GM12878 (cell line): ENCODE measurements around the gene SUFU. TPM values are rescaled to one million over a fixed set of nuclear protein-coding genes. Genes with fewer than 3 reads are reported as not detected.
A peak's percentile ranks its signal among the peaks of the same experiment; 100 is the strongest.

ENCODE experiments used
- ATF2 ChIP-seq: IDR thresholded peaks from 2 replicates; pipeline ENCODE4 v1.6.1; 2012; ENCODE audit warnings: low read length, inconsistent platforms
- CEBPB ChIP-seq, 2 experiments: fragments of 150-350 bp in 1 of 2; IDR thresholded peaks; 2 replicates each; pipeline ENCODE4 v1.6.1; 2012 to 2014; ENCODE audit warnings: low read depth in 2 of 2, low read length in 2 of 2, borderline replicate concordance in 1 of 2, inconsistent platforms in 1 of 2
- CHD1 ChIP-seq: IDR thresholded peaks from 2 replicates; pipeline ENCODE4 v1.6.1; 2012; ENCODE audit warnings: low read depth, low read length, improper control_type of control experiment
- CUX1 ChIP-seq: IDR thresholded peaks from 2 replicates; pipeline ENCODE4 v1.6.1; 2012; ENCODE audit warnings: improper control_type of control experiment, low read depth, low read length; ENCODE audit not compliant: insufficient replicate concordance
- EGR1 ChIP-seq, 2 experiments: IDR thresholded peaks; 1 replicate in 1 of 2; 2 replicates in 1 of 2; pipeline ENCODE4 v1.6.1; 2011 to 2012; ENCODE audit warnings: low read depth in 2 of 2, low read length in 2 of 2, borderline replicate concordance in 1 of 2, mild to moderate bottlenecking in 1 of 2, moderate library complexity in 1 of 2
- GABPA ChIP-seq: IDR thresholded peaks from 2 replicates; pipeline ENCODE4 v1.6.1; 2014; ENCODE audit warnings: antibody characterized with exemption, low read depth, mild to moderate bottlenecking, inconsistent platforms
- HDAC6 ChIP-seq: fragments of 200-600 bp; sonication (generic); IDR thresholded peaks from one replicate; pipeline ENCODE4 v1.8.0; 2017; ENCODE audit warnings: antibody characterized with exemption; ENCODE audit not compliant: unreplicated experiment
- IKZF1 ChIP-seq: fragments of 450-650 bp; conservative IDR thresholded peaks from 2 replicates; pipeline ENCODE4 v1.6.1; 2017; ENCODE audit warnings: antibody characterized with exemption, mild to moderate bottlenecking
- JUNB ChIP-seq: IDR thresholded peaks from 2 replicates; pipeline ENCODE4 v1.6.1; 2016; ENCODE audit warnings: antibody characterized with exemption, mild to moderate bottlenecking
- MEF2B ChIP-seq: fragments of 450-650 bp; IDR thresholded peaks from 2 replicates; pipeline ENCODE4 v1.6.1; 2018; ENCODE audit warnings: mild to moderate bottlenecking, moderate library complexity; ENCODE audit not compliant: partially characterized antibody, poor library complexity, severe bottlenecking
- MXI1 ChIP-seq: fragments of 150-350 bp; IDR thresholded peaks from 2 replicates; pipeline ENCODE4 v1.6.1; 2011; ENCODE audit warnings: low read depth, mild to moderate bottlenecking, inconsistent platforms, low read length, improper control_type of control experiment
- NFIC ChIP-seq: IDR thresholded peaks from 2 replicates; pipeline ENCODE4 v1.6.1; 2012; ENCODE audit warnings: low read depth, mild to moderate bottlenecking, inconsistent platforms, low read length, moderate library complexity
- POLR2A ChIP-seq: IDR thresholded peaks from 2 replicates; pipeline ENCODE4 v1.6.1; 2011; ENCODE audit warnings: low read depth, mild to moderate bottlenecking, low read length
- POLR2AphosphoS2 ChIP-seq: IDR thresholded peaks from 2 replicates; pipeline ENCODE4 v1.6.1; 2011; ENCODE audit warnings: low read depth, mild to moderate bottlenecking, low read length, improper control_type of control experiment, moderate library complexity
- RB1 ChIP-seq: fragments of 450-650 bp; formaldehyde crosslinking; IDR thresholded peaks from 2 replicates; pipeline ENCODE4 v1.6.1; 2017; ENCODE audit warnings: mild to moderate bottlenecking, borderline replicate concordance
- SIX5 ChIP-seq: IDR thresholded peaks from 2 replicates; pipeline ENCODE4 v1.6.1; 2011; ENCODE audit warnings: mild to moderate bottlenecking, low read depth, low read length, moderate library complexity; ENCODE audit not compliant: severe bottlenecking
- SRF ChIP-seq, 2 experiments: IDR thresholded peaks; 2 replicates each; pipeline ENCODE4 v1.6.1; 2011; ENCODE audit warnings: low read depth in 2 of 2, low read length in 2 of 2, mild to moderate bottlenecking in 1 of 2, moderate library complexity in 1 of 2
- TCF12 ChIP-seq: IDR thresholded peaks from 2 replicates; pipeline ENCODE4 v1.6.1; 2011; ENCODE audit warnings: low read depth, mild to moderate bottlenecking, low read length
- ZNF24 ChIP-seq: fragments of 450-650 bp; IDR thresholded peaks from 2 replicates; pipeline ENCODE4 v1.6.1; 2017; ENCODE audit warnings: antibody characterized with exemption, mild to moderate bottlenecking
- ZSCAN29 ChIP-seq: fragments of 450-650 bp; IDR thresholded peaks from 2 replicates; pipeline ENCODE4 v1.6.1; 2017; ENCODE audit warnings: mild to moderate bottlenecking, moderate library complexity
- polyA plus RNA-seq, 11 experiments: library from polyadenylated mRNA; depleted of rRNA in 4 of 11; unstranded in 6 of 11; stranded (reverse) in 5 of 11; fragments of >200 nt; fragmentation: Nextera tagmentation in 4 of 11; fragmentation: Illumina TruSeq in 1 of 11; extraction: Ambion mirVana in 4 of 11; extraction: Trizol in 1 of 11; gene quantifications; 1 replicate in 1 of 11; 2 replicates in 10 of 11; pipeline versions ENCODE4 v1.2.1 to v1.2.3, GENCODE V29; 2011 to 2016; ENCODE audit warnings: inconsistent platforms in 2 of 11, missing spikeins in 2 of 11, low read depth in 1 of 11
- total RNA-seq, 4 experiments: library from RNA; depleted of rRNA in 3 of 4; stranded (reverse); fragments of >200 nt in 3 of 4; fragmentation: Illumina TruSeq in 1 of 4; extraction: Trizol in 1 of 4; gene quantifications; 2 replicates each; pipeline versions ENCODE4 v1.2.1 to v1.2.3, GENCODE V29; 2013 to 2021
- TF ChIP-seq, protein P1 (sequence below): fragments of 450-650 bp; IDR thresholded peaks from 2 replicates; pipeline ENCODE4 v1.6.1; 2017; ENCODE audit warnings: antibody characterized with exemption, mild to moderate bottlenecking, moderate library complexity

The SUFU gene
- total and polyA plus RNA-seq, 10 of the 15 experiments (the other 5 are each of a cell fraction or from before 2014, with no cell fraction given) = 0.68 to 7.7 (median 2.4) TPM

DNA sequence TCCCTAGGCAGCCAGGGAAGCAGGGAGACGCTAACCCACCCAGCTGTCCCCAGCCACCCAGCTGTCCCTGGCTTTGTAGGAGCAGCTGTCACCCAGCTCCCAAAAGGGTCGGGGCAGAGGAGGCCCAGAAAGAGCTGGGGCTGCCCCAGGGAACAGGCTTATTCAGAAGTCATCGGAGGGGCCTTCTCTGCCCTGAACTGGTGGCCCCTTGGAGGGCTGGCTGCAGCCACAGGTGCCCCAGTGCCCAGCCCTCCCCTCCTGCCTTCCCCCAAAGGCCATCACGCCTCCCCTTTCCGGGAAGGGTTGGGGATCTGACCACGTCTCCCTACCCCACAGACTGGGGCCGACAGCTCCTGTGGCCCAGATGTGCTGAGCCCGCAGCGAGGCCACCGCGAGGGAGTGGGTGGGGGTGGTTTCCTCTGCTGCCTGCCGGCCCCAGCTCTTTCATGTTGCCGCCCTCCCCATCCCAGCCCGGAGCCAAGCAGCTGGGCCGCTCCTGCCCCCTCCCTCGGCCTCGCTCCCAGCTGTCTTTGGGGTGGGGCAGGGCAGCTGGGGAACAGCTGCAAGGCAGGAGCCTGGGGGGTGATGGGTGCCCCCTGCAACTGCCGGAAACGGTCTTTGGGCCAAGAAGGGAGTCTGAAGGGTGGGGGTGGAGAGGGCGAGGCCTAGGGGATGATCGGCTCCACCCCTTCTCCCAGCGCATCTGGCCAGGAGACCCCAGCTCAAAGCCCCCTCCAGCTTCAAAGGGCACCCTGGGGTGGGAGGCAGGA, 157.3 kb downstream of the SUFU start (continued):
- no peak for TF ChIP-seq ATF2
- TF ChIP-seq IKZF1 = peak; percentile 92
- TF ChIP-seq JUNB = no peak
- TF ChIP-seq ZSCAN29 = peak; percentile 4; the same call in 1 of the 2 replicates
- peak; percentile 30 for TF ChIP-seq MEF2B
- peak; percentile 73 for TF ChIP-seq CUX1
- TF ChIP-seq EGR1 (IDR thresholded peaks at IDR 0.05; ENCODE audit: borderline replicate concordance in 1 of 2, low read depth in 2 of 2, low read length in 2 of 2) = peak in 1 of 2 experiments; percentile 80; a peak in 2 of 3 replicates
- no peak for TF ChIP-seq CEBPB (IDR thresholded peaks at IDR 0.05; ENCODE audit: borderline replicate concordance in 1 of 2, low read depth in 2 of 2, low read length in 2 of 2)
- TF ChIP-seq, protein P1, sequence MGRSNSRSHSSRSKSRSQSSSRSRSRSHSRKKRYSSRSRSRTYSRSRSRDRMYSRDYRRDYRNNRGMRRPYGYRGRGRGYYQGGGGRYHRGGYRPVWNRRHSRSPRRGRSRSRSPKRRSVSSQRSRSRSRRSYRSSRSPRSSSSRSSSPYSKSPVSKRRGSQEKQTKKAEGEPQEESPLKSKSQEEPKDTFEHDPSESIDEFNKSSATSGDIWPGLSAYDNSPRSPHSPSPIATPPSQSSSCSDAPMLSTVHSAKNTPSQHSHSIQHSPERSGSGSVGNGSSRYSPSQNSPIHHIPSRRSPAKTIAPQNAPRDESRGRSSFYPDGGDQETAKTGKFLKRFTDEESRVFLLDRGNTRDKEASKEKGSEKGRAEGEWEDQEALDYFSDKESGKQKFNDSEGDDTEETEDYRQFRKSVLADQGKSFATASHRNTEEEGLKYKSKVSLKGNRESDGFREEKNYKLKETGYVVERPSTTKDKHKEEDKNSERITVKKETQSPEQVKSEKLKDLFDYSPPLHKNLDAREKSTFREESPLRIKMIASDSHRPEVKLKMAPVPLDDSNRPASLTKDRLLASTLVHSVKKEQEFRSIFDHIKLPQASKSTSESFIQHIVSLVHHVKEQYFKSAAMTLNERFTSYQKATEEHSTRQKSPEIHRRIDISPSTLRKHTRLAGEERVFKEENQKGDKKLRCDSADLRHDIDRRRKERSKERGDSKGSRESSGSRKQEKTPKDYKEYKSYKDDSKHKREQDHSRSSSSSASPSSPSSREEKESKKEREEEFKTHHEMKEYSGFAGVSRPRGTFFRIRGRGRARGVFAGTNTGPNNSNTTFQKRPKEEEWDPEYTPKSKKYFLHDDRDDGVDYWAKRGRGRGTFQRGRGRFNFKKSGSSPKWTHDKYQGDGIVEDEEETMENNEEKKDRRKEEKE = no peak
- TF ChIP-seq CHD1 = no peak
- no peak for TF ChIP-seq GABPA
- TF ChIP-seq NFIC = 0 out of 2 replicates have a peak, but pooled peaks have one; percentile 17
- no peak for TF ChIP-seq SRF (IDR thresholded peaks at IDR 0.05; ENCODE audit: low read depth in 2 of 2, low read length in 2 of 2)
- TF ChIP-seq POLR2AphosphoS2 = peak; percentile 54
- TF ChIP-seq POLR2A = peak; percentile 82
- TF ChIP-seq HDAC6 = no peak
- no peak for TF ChIP-seq ZNF24
- TF ChIP-seq SIX5 = no peak
- TF ChIP-seq MXI1 = peak; percentile 54; the same call in 1 of the 2 replicates
- no peak for TF ChIP-seq RB1
- TF ChIP-seq TCF12 = peak; percentile 100
